ENCODE results near the gene FAM72B. TPM values are rescaled to one million over a fixed set of nuclear protein-coding genes. Genes with fewer than 3 reads are reported as not detected.
"Not testable (repeated sequence)": the region's sequence is repeated elsewhere in the genome, so short reads cannot be mapped to it uniquely, and the experiment has no call there.

Gene FAM72B
- 1.5 TPM in 2 replicates for total RNA-seq
- 1.7 and 3.1 TPM in 2 replicates for polyA plus RNA-seq

GRCh38 chr1:121184290-121185127 lies at the start of gene FAM72B, which contains the start of gene SRGAP2C:
Gene FAM72B (minus strand): TSS chr1:121184340. CDS start chr1:121183489, 851 bp downstream.
Gene SRGAP2C (plus strand): TSS chr1:121184975. CDS start chr1:121187447, 2,472 bp downstream.
- under 1% methylated on average over 34 of the region's 54 CpGs for WGBS (ENCODE audit: low lambda C conversion rate, missing lambda C conversion rate)

GRCh38 chr1:121232445-121233125 lies 48.4 kb upstream of the FAM72B start:
- H3K36me3 ChIP-seq (replicated peaks; ENCODE audit: insufficient read depth, low read depth); H4K20me1 ChIP-seq (ENCODE audit: insufficient read depth, poor library complexity, severe bottlenecking); H2AFZ ChIP-seq; H3K79me2 ChIP-seq; H3K27me3 ChIP-seq; H3K27ac ChIP-seq; H3K9me2 ChIP-seq (replicated peaks; ENCODE audit: insufficient read depth); H3K4me1 ChIP-seq (ENCODE audit: insufficient read depth); H3K9me3 ChIP-seq (ENCODE audit: low read depth); DNase-seq (ENCODE audit: low spot score); H3K4me2 ChIP-seq; H3K4me3 ChIP-seq: not testable (repeated sequence)
- 54% methylated on average over 2 of the region's 4 CpGs for WGBS (ENCODE audit: low lambda C conversion rate, missing lambda C conversion rate)

More at GRCh38 chr1:121184290-121185127, at the start of gene FAM72B, which contains the start of gene SRGAP2C:
- H3K79me2 ChIP-seq; H4K20me1 ChIP-seq (ENCODE audit: insufficient read depth, poor library complexity, severe bottlenecking); H3K36me3 ChIP-seq (replicated peaks; ENCODE audit: insufficient read depth, low read depth); H3K27me3 ChIP-seq; H2AFZ ChIP-seq; H3K9me2 ChIP-seq (replicated peaks; ENCODE audit: insufficient read depth); H3K9me3 ChIP-seq (ENCODE audit: low read depth); H3K27ac ChIP-seq; H3K4me1 ChIP-seq (ENCODE audit: insufficient read depth): not testable (repeated sequence)
- DNase-seq (ENCODE audit: low spot score): peak; percentile 97
- H3K4me3 ChIP-seq: peak within 1 kb of the TSS; percentile 16
- H3K4me2 ChIP-seq: peak within 1 kb of the TSS; percentile 73

DNA sequence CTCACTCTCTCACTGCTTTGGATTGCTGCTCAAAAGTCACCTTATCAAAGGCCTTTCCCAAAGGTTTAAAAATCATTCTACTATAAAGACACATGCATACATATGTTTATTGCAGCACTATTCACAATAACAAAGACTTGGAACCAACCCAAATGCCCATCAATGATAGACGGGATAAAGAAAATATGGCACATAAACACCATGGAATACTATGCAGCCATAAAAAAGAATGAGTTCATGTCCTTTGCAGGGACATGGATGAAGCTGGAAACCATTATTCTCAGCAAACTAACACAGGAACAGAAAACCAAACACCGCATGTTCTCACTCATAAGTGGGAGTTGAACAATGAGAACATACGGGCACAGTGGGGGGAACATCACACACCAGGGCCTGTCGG lies 46.5 kb upstream of the FAM72B start:
- H3K36me3 ChIP-seq (replicated peaks; ENCODE audit: insufficient read depth, low read depth); H3K4me2 ChIP-seq; H3K9me2 ChIP-seq (replicated peaks; ENCODE audit: insufficient read depth); H3K4me3 ChIP-seq; H3K79me2 ChIP-seq; H3K4me1 ChIP-seq (ENCODE audit: insufficient read depth); H3K27me3 ChIP-seq; H3K9me3 ChIP-seq (ENCODE audit: low read depth); H2AFZ ChIP-seq; H3K27ac ChIP-seq; DNase-seq (ENCODE audit: low spot score); H4K20me1 ChIP-seq (ENCODE audit: insufficient read depth, poor library complexity, severe bottlenecking): not testable (repeated sequence)
- WGBS (ENCODE audit: low lambda C conversion rate, missing lambda C conversion rate): 94% methylated on average over 2 of the region's 4 CpGs

DNA sequence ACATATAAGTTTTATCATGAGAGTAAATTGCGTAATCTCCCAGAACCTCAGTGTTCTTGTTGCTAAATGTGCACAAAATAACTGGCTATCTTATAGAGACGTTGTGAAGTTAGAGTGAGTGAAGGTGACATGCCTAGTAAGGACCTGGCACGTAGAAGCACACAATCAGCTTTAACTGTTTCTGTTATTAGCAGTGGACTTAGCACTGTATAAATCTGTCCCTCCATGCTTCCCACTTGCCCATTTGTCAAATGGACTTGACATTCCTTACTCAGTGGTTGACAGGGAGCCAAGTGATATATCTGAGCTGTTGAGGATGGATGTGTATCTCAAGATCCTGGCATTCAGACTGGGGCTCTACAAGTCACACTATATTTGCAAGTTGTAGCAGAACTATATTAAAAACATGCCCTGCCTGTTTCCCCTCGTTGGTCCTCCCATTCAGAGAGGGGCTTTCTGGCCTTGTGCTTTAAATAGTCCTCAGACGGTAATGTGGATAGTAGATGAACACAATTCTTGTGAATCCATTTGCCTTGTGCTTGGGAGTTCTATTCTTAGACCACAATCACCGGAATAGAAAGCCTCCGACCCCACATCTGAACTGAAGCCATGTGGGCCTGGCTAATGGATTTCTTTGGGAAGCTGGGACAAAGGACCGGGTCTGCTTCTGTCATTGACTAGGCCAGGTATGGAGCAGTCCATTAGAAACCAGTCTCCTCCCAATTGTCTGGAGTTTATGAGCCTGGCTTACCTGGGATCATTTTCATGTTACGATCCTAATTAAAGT lies 43.6 kb upstream of the FAM72B start:
- H3K79me2 ChIP-seq; H3K27me3 ChIP-seq; H3K9me2 ChIP-seq (replicated peaks; ENCODE audit: insufficient read depth); H2AFZ ChIP-seq; H3K4me3 ChIP-seq; H3K4me1 ChIP-seq (ENCODE audit: insufficient read depth); H4K20me1 ChIP-seq (ENCODE audit: insufficient read depth, poor library complexity, severe bottlenecking); DNase-seq (ENCODE audit: low spot score); H3K27ac ChIP-seq; H3K36me3 ChIP-seq (replicated peaks; ENCODE audit: insufficient read depth, low read depth); H3K9me3 ChIP-seq (ENCODE audit: low read depth); H3K4me2 ChIP-seq: not testable (repeated sequence)
- 50% methylated on average over 2 of the region's 9 CpGs for WGBS (ENCODE audit: low lambda C conversion rate, missing lambda C conversion rate)

- H2AFZ ChIP-seq; H3K27me3 ChIP-seq; H3K4me2 ChIP-seq; H3K9me3 ChIP-seq (ENCODE audit: low read depth); DNase-seq (ENCODE audit: low spot score); H3K4me1 ChIP-seq (ENCODE audit: insufficient read depth); H3K9me2 ChIP-seq (replicated peaks; ENCODE audit: insufficient read depth); H3K27ac ChIP-seq; H3K36me3 ChIP-seq (replicated peaks; ENCODE audit: insufficient read depth, low read depth); H3K79me2 ChIP-seq; H3K4me3 ChIP-seq; H4K20me1 ChIP-seq (ENCODE audit: insufficient read depth, poor library complexity, severe bottlenecking): not testable (repeated sequence)
- WGBS (ENCODE audit: low lambda C conversion rate, missing lambda C conversion rate): 33% methylated on average over 1 of the region's 2 CpGs
Measured at GRCh38 chr1:121226925-121227324, 42.8 kb upstream of the FAM72B start.

GRCh38 chr1:121226295-121226904 lies 42.3 kb upstream of the FAM72B start:
- not testable (repeated sequence) for H3K79me2 ChIP-seq; H3K36me3 ChIP-seq (replicated peaks; ENCODE audit: insufficient read depth, low read depth); H3K27me3 ChIP-seq; H2AFZ ChIP-seq; DNase-seq (ENCODE audit: low spot score); H4K20me1 ChIP-seq (ENCODE audit: insufficient read depth, poor library complexity, severe bottlenecking); H3K4me2 ChIP-seq; H3K4me3 ChIP-seq; H3K27ac ChIP-seq; H3K9me3 ChIP-seq (ENCODE audit: low read depth); H3K4me1 ChIP-seq (ENCODE audit: insufficient read depth); H3K9me2 ChIP-seq (replicated peaks; ENCODE audit: insufficient read depth)
- WGBS (ENCODE audit: low lambda C conversion rate, missing lambda C conversion rate): 81% methylated on average over 2 of the region's 4 CpGs

DNA sequence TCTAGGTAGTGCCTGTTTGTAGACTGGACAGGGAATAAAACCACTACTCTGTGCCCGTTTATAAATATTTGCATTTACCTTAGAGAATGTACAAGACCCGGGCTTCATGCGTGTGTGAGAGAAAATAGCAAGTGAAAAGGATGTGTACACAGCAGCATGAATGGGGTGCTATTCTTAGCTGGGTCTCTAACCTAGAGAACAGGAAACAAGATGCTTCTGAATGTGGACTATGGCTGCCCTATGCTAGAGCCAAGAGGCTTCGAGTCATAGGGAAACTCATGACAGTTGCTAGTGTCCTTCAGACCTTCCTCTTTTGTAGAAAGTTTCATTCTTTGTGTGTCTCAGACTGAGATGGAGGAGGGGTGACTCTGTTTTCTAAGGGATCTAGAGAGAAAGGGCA lies 40.6 kb upstream of the FAM72B start:
- not testable (repeated sequence) for H3K4me3 ChIP-seq; H3K36me3 ChIP-seq (replicated peaks; ENCODE audit: insufficient read depth, low read depth); H3K79me2 ChIP-seq; DNase-seq (ENCODE audit: low spot score); H3K27ac ChIP-seq; H3K9me2 ChIP-seq (replicated peaks; ENCODE audit: insufficient read depth); H3K9me3 ChIP-seq (ENCODE audit: low read depth); H3K4me1 ChIP-seq (ENCODE audit: insufficient read depth); H3K4me2 ChIP-seq; H4K20me1 ChIP-seq (ENCODE audit: insufficient read depth, poor library complexity, severe bottlenecking); H3K27me3 ChIP-seq; H2AFZ ChIP-seq
- 82% methylated on average over 2 of the region's 4 CpGs for WGBS (ENCODE audit: low lambda C conversion rate, missing lambda C conversion rate)

DNA sequence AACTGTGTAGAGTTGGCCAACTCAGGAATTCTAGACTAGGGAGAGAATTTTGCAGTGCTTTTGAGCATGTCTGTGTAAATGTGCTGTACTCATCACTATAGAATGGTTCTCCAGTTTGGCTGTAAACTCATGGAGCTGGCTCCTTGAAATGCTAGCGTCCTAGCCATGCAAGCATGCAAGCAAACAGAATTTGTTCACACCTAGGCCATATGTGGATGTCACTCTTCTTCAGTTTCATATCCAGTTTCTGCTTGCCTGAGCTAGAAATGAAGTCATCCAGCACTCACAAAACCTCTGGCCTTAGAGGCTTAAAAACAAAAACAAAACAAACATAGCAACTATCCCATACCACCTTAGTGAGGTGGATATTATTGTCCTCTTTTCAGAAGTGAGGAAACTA lies 37.6 kb upstream of the FAM72B start:
- H3K9me2 ChIP-seq (replicated peaks; ENCODE audit: insufficient read depth); H4K20me1 ChIP-seq (ENCODE audit: insufficient read depth, poor library complexity, severe bottlenecking); H3K9me3 ChIP-seq (ENCODE audit: low read depth); H3K27me3 ChIP-seq; H3K27ac ChIP-seq; H3K4me1 ChIP-seq (ENCODE audit: insufficient read depth); H3K36me3 ChIP-seq (replicated peaks; ENCODE audit: insufficient read depth, low read depth); H3K4me3 ChIP-seq; DNase-seq (ENCODE audit: low spot score); H2AFZ ChIP-seq; H3K4me2 ChIP-seq; H3K79me2 ChIP-seq: not testable (repeated sequence)
- 100% methylated on average over 1 of the region's 1 CpG for WGBS (ENCODE audit: low lambda C conversion rate, missing lambda C conversion rate)

All from hepatocyte (in vitro differentiated cells).